SK-N-SH (cell line): Measurements from ENCODE around the gene UBTF. TPM values are rescaled to one million over a fixed set of nuclear protein-coding genes. Genes with fewer than 3 reads are reported as not detected.

ENCODE experiments used
- CTCF ChIA-PET: fragments of 300-600, 350-600 bp; formaldehyde crosslinking; extraction: SDS; loops from one replicate; lab custom pipeline; 2021; lab: Yijun Ruan, JAX
- POLR2A ChIA-PET: fragments of 350-600 bp; sonication (Branson Sonifier 250); formaldehyde crosslinking; extraction: SDS; loops from one replicate; lab custom pipeline; 2020; ENCODE audit warnings: antibody characterized with exemption, inconsistent platforms; lab: Yijun Ruan, JAX
- DNase-seq: peaks from one replicate; pipeline ENCODE4 v3.0.0; 2012
- H2AFZ ChIP-seq: fragments of 200-600 bp; sonication (generic); 2 replicates; pipeline ENCODE4 v1.8.1; 2016; ENCODE audit warnings: antibody characterized with exemption, mild to moderate bottlenecking, low read depth
- H3F3A ChIP-seq: fragments of 200-600 bp; sonication (generic); replicated peaks from 2 replicates; pipeline ENCODE3; 2016; ENCODE audit warnings: antibody characterized with exemption, mild to moderate bottlenecking; ENCODE audit not compliant: insufficient read depth
- H3K27ac ChIP-seq, 2 experiments: fragments of 200-500 bp in 1 of 2; fragments of 200-600 bp in 1 of 2; sonication (Bioruptor generic) in 1 of 2; sonication (generic), shearing (Covaris generic) in 1 of 2; 2 replicates each; pipeline versions ENCODE4 v1.5.1 to v1.6.1; 2014 to 2016; ENCODE audit warnings: low read depth in 2 of 2, inconsistent platforms in 1 of 2, low read length in 1 of 2, mild to moderate bottlenecking in 1 of 2, mixed read lengths in 1 of 2
- H3K27me3 ChIP-seq: fragments of 200-600 bp; sonication (generic), shearing (Covaris generic); 2 replicates; pipeline ENCODE4 v1.6.1; 2016; ENCODE audit warnings: mixed run types; ENCODE audit not compliant: insufficient read depth
- H3K36me3 ChIP-seq, 2 experiments: fragments of 200-500 bp in 1 of 2; fragments of 200-600 bp in 1 of 2; sonication (Bioruptor generic) in 1 of 2; sonication (generic) in 1 of 2; replicated peaks in 1 of 2; 2 replicates each; pipeline versions ENCODE3 to v1.5.1; 2014 to 2016; ENCODE audit warnings: low read length in 1 of 2, mild to moderate bottlenecking in 1 of 2; ENCODE audit not compliant: insufficient read depth in 2 of 2, control insufficient read depth in 1 of 2
- H3K4me1 ChIP-seq, 2 experiments: fragments of 200-500 bp in 1 of 2; fragments of 200-600 bp in 1 of 2; sonication (Bioruptor generic) in 1 of 2; sonication (generic), shearing (Covaris generic) in 1 of 2; 2 replicates each; pipeline versions ENCODE4 v1.5.1 to v1.6.1; 2014 to 2016; ENCODE audit warnings: low read depth in 1 of 2, low read length in 1 of 2, mixed run types in 1 of 2; ENCODE audit not compliant: insufficient read depth in 2 of 2, control insufficient read depth in 1 of 2
- H3K4me2 ChIP-seq: fragments of 200-600 bp; sonication (generic), shearing (Covaris generic); 2 replicates; pipeline ENCODE4 v1.6.1; 2017; ENCODE audit warnings: mixed run types
- H3K4me3 ChIP-seq, 2 experiments: fragments of 200-500 bp in 1 of 2; fragments of 200-600 bp in 1 of 2; sonication (Bioruptor generic) in 1 of 2; sonication (generic), shearing (Covaris generic) in 1 of 2; 2 replicates each; pipeline versions ENCODE4 v1.5.1 to v1.8.1; 2014 to 2016; ENCODE audit warnings: low read depth in 2 of 2, inconsistent platforms in 1 of 2, low read length in 1 of 2, mild to moderate bottlenecking in 1 of 2, mixed read lengths in 1 of 2, moderate library complexity in 1 of 2
- H3K79me2 ChIP-seq: fragments of 200-600 bp; sonication (generic); 2 replicates; pipeline ENCODE4 v1.8.1; 2017; ENCODE audit warnings: mild to moderate bottlenecking; ENCODE audit not compliant: insufficient read depth
- H3K9ac ChIP-seq: fragments of 200-600 bp; sonication (generic); 2 replicates; pipeline ENCODE4 v1.6.1; 2017; ENCODE audit warnings: mixed run types
- H3K9me2 ChIP-seq: fragments of 200-600 bp; sonication (generic); 2 replicates; pipeline ENCODE4 v1.6.1; 2017; ENCODE audit warnings: mixed run types
- H3K9me3 ChIP-seq: fragments of 200-600 bp; sonication (generic); 2 replicates; pipeline ENCODE4 v1.6.1; 2017; ENCODE audit warnings: mixed run types, mild to moderate bottlenecking, moderate library complexity
- H4K20me1 ChIP-seq: fragments of 200-600 bp; sonication (generic); 2 replicates; pipeline ENCODE4 v1.6.1; 2017; ENCODE audit warnings: mild to moderate bottlenecking, mixed run types; ENCODE audit not compliant: insufficient read depth
- CHD2 ChIP-seq: fragments of 150-350 bp; IDR thresholded peaks from 2 replicates; pipeline ENCODE4 v1.6.1; 2018; ENCODE audit warnings: low read length; ENCODE audit not compliant: partially characterized antibody
- ELF1 ChIP-seq: IDR thresholded peaks from 2 replicates; pipeline ENCODE4 v1.4.0; 2012
- EZH2phosphoT487 ChIP-seq: fragments of 200-600 bp; sonication (generic); IDR thresholded peaks from 2 replicates; pipeline ENCODE4 v1.6.1; 2017; ENCODE audit warnings: low read depth, mixed run types, mild to moderate bottlenecking, antibody characterized with exemption, moderate library complexity, borderline replicate concordance
- FOSL2 ChIP-seq: IDR thresholded peaks from 2 replicates; pipeline ENCODE4 v1.4.0; 2012; ENCODE audit warnings: low read depth, mild to moderate bottlenecking, moderate library complexity, borderline replicate concordance
- FOXJ3 ChIP-seq: sonication (generic); formaldehyde crosslinking; IDR thresholded peaks from 2 replicates; pipeline ENCODE4 v1.5.1; 2020; ENCODE audit warnings: mild to moderate bottlenecking, missing genetic modification reagents
- FOXM1 ChIP-seq: IDR thresholded peaks from 2 replicates; pipeline ENCODE4 v1.4.0; 2012; ENCODE audit warnings: low read depth, mild to moderate bottlenecking
- NFIC ChIP-seq: IDR thresholded peaks from 2 replicates; pipeline ENCODE4 v1.4.0; 2012; ENCODE audit warnings: borderline replicate concordance
- NRF1 ChIP-seq: IDR thresholded peaks from 2 replicates; pipeline ENCODE4 v1.6.1; 2012; ENCODE audit warnings: low read depth, mild to moderate bottlenecking, low read length
- POLR2AphosphoS5 ChIP-seq: IDR thresholded peaks from 2 replicates; pipeline ENCODE4 v1.6.1; 2012; ENCODE audit warnings: low read depth, low read length
- RCOR1 ChIP-seq: fragments of 150-350 bp; IDR thresholded peaks from 2 replicates; pipeline ENCODE4 v1.6.1; 2017; ENCODE audit warnings: antibody characterized with exemption, low read length
- RFX5 ChIP-seq: IDR thresholded peaks from 2 replicates; pipeline ENCODE4 v1.6.1; 2012; ENCODE audit warnings: mild to moderate bottlenecking, improper control_type of control experiment, low read length
- RXRA ChIP-seq: IDR thresholded peaks from 2 replicates; pipeline ENCODE4 v1.4.0; 2012; ENCODE audit warnings: low read depth, mild to moderate bottlenecking, borderline replicate concordance
- SMC3 ChIP-seq: IDR thresholded peaks from 2 replicates; pipeline ENCODE4 v1.6.1; 2012; ENCODE audit warnings: low read depth, low read length, improper control_type of control experiment
- TAF1 ChIP-seq: IDR thresholded peaks from 2 replicates; pipeline ENCODE4 v1.6.1; 2012; ENCODE audit warnings: low read depth, mild to moderate bottlenecking, low read length, moderate library complexity, borderline replicate concordance
- TCF12 ChIP-seq: IDR thresholded peaks from 2 replicates; pipeline ENCODE4 v1.4.0; 2012
- TEAD4 ChIP-seq: IDR thresholded peaks from 2 replicates; pipeline ENCODE4 v1.4.0; 2012; ENCODE audit warnings: mild to moderate bottlenecking, borderline replicate concordance; ENCODE audit not compliant: insufficient read depth
- WGBS: methylation state at CpG from one replicate; pipeline ENCODE4 v1.1.6; 2017; ENCODE audit warnings: low lambda C conversion rate; 5-methylcytosine and 5-hydroxymethylcytosine counted together
- polyA plus RNA-seq, 3 experiments: library from polyadenylated mRNA; depleted of rRNA; stranded (reverse); fragments of >200 nt; gene quantifications; 2 replicates each; pipeline ENCODE4 v1.2.3, GENCODE V29; 2012
- TF ChIP-seq, protein P1 (sequence below): fragments of 200-600 bp; sonication (generic); IDR thresholded peaks from 2 replicates; pipeline ENCODE4 v1.6.1; 2017; ENCODE audit warnings: antibody characterized with exemption, mild to moderate bottlenecking, moderate library complexity
- TF ChIP-seq, protein P2 (sequence below): IDR thresholded peaks from 2 replicates; pipeline ENCODE4 v1.4.0; 2012; ENCODE audit warnings: low read depth, borderline replicate concordance
- TF ChIP-seq, protein P3 (sequence below): fragments of 150-350 bp; IDR thresholded peaks from 2 replicates; pipeline ENCODE4 v1.6.1; 2016; ENCODE audit warnings: mild to moderate bottlenecking, low read depth, low read length
- TF ChIP-seq, protein P4 (sequence below): IDR thresholded peaks from 2 replicates; pipeline ENCODE4; 2012

Gene UBTF
- polyA plus RNA-seq, 1 of the 3 experiments (the other 2 are of a cell fraction) = 37.2 TPM

DNA sequence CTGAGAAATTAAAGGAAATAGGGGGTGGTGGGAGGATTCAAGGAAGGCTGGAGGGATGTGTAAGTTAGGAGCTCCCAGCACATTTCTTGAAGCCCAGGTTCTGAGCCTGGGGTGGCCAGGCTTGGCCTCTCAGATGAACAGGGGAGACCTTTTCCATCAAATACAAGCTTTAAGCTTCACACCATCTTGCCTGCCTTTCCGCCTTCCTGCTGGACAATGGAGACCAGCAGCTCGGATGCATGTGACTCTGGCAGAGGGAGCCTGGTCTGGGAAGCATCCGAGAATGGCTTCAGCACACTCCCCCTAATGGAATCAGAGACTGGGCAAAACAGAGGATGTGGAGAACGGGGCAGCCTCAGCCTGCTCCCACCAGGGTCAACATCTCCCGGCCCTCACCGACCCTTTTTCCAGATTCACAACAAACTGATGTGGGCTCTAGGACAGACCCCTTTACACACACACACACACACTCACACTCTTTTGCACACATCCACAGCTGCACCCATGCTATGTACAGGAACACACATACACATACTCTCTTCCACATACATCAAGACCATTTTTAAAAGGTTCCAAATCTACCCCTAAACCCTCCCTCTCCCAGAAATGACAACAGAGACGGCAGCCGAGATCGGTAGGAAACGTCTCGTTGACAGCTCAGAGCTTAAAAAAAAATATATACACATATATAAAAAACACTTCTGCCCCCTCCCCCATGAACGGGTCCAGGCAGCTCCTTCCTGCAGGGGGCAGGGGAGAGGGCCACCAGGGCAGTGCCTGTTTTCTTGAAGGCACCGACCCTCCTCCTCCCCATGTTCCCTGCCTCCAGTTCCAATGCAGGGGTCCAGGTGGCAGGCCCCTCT, 13.3 kb downstream of the UBTF start:
- TF ChIP-seq, protein P1, sequence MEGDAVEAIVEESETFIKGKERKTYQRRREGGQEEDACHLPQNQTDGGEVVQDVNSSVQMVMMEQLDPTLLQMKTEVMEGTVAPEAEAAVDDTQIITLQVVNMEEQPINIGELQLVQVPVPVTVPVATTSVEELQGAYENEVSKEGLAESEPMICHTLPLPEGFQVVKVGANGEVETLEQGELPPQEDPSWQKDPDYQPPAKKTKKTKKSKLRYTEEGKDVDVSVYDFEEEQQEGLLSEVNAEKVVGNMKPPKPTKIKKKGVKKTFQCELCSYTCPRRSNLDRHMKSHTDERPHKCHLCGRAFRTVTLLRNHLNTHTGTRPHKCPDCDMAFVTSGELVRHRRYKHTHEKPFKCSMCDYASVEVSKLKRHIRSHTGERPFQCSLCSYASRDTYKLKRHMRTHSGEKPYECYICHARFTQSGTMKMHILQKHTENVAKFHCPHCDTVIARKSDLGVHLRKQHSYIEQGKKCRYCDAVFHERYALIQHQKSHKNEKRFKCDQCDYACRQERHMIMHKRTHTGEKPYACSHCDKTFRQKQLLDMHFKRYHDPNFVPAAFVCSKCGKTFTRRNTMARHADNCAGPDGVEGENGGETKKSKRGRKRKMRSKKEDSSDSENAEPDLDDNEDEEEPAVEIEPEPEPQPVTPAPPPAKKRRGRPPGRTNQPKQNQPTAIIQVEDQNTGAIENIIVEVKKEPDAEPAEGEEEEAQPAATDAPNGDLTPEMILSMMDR = peak; percentile 39
- no peak for TF ChIP-seq RXRA
- H3K4me1 ChIP-seq = peaks cover 7 to 12% of the 10 kb centered on the region in 2 experiments; a peak in 3 of 4 replicates
- H3K79me2 ChIP-seq = no peaks in the 10 kb centered on the region
- no peak overlapping the region for H3K9ac ChIP-seq
- CTCF ChIA-PET = interaction anchor here (0.8 to 2.1 kb wide), 10 partner anchors 8 to 169 kb away, joined by 3 to 9 read pairs (median 4); no protein-coding TSS in a partner anchor
- peaks cover 42% of the 10 kb centered on the region for H3F3A ChIP-seq
- WGBS = 77% methylated on average over 9 of the region's 13 CpGs
- peaks cover 27 to 41% of the 10 kb centered on the region in 2 experiments for H3K36me3 ChIP-seq
- H2AFZ ChIP-seq = no peak overlapping the region
- H4K20me1 ChIP-seq = no peaks in the 10 kb centered on the region; the same call in 1 of the 2 replicates
- no peak overlapping the region for H3K4me3 ChIP-seq
- no peak overlapping the region for H3K4me2 ChIP-seq
- POLR2A ChIA-PET = no interaction called here
- H3K27me3 ChIP-seq = no peaks in the 10 kb centered on the region
- no peak overlapping the region for H3K27ac ChIP-seq
- no peaks in the 10 kb centered on the region for H3K9me2 ChIP-seq
- DNase-seq = no peak
- H3K9me3 ChIP-seq = no peaks in the 10 kb centered on the region

DNA sequence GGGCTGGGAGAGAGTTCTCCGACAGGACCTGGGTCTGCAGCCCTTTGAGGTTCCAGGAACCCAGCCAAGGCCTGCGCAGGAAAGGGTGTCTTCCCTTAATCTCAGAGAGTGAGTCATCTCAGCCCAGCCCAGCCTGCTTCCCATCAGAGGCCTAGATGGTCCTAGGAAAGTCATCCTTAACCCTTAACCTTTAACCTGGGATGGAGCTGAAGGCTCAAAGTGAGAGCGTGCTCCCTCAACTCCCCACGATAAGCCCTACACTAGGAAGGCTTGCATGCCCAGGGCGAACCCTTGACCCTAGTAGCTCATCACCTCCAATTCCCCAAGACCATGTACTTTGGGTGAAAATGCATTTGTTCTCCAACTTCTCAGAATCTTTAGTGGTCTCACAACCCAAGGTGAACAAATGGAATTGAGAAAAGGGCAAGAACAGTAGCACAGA, 15.0 kb downstream of the UBTF start:
- 58% methylated on average over 5 of the region's 5 CpGs for WGBS
- CTCF ChIA-PET = interaction anchor here (1.0 to 6.6 kb wide), 12 partner anchors 8 to 166 kb away, joined by 3 to 61 read pairs (median 5); partner anchors contain the start of genes GRN and UBTF
- Histone ChIP-seq H3K36me3 (peaks cover 18 to 26% of the 10 kb centered on the region in 2 experiments), H3K4me3 (no peak overlapping the region), H3K9me3 (no peaks in the 10 kb centered on the region), H4K20me1 (no peaks in the 10 kb centered on the region; the same call in 1 of the 2 replicates), H3K79me2 (no peaks in the 10 kb centered on the region), H3F3A (peaks cover 42% of the 10 kb centered on the region), H3K4me1 (peaks cover 12% of the 10 kb centered on the region in 2 experiments), H3K27ac (peak overlapping the region in 1 of 2 experiments; percentile 23; a peak in 2 of 4 replicates), H3K27me3 (no peaks in the 10 kb centered on the region), H3K4me2 (peak overlapping the region; percentile 4; the same call in 1 of the 2 replicates), H3K9ac (no peak overlapping the region), H2AFZ (no peak overlapping the region), H3K9me2 (no peaks in the 10 kb centered on the region)
- POLR2A ChIA-PET = interaction anchor here (1.0 to 2.6 kb wide), 3 partner anchors 13 to 17 kb away, joined by 3 to 9 read pairs (median 4); no protein-coding TSS in a partner anchor
- no peak for DNase-seq
- TF ChIP-seq RXRA = no peak
- no peak for TF ChIP-seq TEAD4
- TF ChIP-seq, protein P2, sequence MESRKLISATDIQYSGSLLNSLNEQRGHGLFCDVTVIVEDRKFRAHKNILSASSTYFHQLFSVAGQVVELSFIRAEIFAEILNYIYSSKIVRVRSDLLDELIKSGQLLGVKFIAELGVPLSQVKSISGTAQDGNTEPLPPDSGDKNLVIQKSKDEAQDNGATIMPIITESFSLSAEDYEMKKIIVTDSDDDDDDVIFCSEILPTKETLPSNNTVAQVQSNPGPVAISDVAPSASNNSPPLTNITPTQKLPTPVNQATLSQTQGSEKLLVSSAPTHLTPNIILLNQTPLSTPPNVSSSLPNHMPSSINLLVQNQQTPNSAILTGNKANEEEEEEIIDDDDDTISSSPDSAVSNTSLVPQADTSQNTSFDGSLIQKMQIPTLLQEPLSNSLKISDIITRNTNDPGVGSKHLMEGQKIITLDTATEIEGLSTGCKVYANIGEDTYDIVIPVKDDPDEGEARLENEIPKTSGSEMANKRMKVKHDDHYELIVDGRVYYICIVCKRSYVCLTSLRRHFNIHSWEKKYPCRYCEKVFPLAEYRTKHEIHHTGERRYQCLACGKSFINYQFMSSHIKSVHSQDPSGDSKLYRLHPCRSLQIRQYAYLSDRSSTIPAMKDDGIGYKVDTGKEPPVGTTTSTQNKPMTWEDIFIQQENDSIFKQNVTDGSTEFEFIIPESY = no peak
- TF ChIP-seq POLR2AphosphoS5 = peak; percentile 14; the same call in 1 of the 2 replicates
- no peak for TF ChIP-seq CHD2
- peak; percentile 25; the same call in 1 of the 2 replicates for TF ChIP-seq NFIC
- TF ChIP-seq, protein P3, sequence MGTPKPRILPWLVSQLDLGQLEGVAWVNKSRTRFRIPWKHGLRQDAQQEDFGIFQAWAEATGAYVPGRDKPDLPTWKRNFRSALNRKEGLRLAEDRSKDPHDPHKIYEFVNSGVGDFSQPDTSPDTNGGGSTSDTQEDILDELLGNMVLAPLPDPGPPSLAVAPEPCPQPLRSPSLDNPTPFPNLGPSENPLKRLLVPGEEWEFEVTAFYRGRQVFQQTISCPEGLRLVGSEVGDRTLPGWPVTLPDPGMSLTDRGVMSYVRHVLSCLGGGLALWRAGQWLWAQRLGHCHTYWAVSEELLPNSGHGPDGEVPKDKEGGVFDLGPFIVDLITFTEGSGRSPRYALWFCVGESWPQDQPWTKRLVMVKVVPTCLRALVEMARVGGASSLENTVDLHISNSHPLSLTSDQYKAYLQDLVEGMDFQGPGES = no peak
- no peak for TF ChIP-seq RFX5
- peak; percentile 48; the same call in 1 of the 2 replicates for TF ChIP-seq TCF12
- TF ChIP-seq EZH2phosphoT487 = no peak
- TF ChIP-seq FOSL2 = peak; percentile 71
- TF ChIP-seq NRF1 = peak; percentile 23; the same call in 1 of the 2 replicates
- no peak for TF ChIP-seq FOXM1
- TF ChIP-seq RCOR1 = no peak
- no peak for TF ChIP-seq SMC3
- TF ChIP-seq, protein P4, sequence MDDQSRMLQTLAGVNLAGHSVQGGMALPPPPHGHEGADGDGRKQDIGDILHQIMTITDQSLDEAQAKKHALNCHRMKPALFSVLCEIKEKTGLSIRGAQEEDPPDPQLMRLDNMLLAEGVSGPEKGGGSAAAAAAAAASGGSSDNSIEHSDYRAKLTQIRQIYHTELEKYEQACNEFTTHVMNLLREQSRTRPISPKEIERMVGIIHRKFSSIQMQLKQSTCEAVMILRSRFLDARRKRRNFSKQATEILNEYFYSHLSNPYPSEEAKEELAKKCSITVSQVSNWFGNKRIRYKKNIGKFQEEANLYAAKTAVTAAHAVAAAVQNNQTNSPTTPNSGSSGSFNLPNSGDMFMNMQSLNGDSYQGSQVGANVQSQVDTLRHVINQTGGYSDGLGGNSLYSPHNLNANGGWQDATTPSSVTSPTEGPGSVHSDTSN = 0 out of 2 replicates have a peak, but pooled peaks have one; percentile 17
- TF ChIP-seq FOXJ3 = no peak
- TF ChIP-seq ELF1 = no peak
- no peak for TF ChIP-seq TAF1
